HEK293T (cell line): ENCODE measurements around the gene USP50.

Source experiments
- ARNT ChIP-seq: fragments of 450-650 bp; IDR thresholded peaks from 2 replicates; pipeline ENCODE4 v1.6.1; 2017; ENCODE audit warnings: mild to moderate bottlenecking
- BHLHE40 ChIP-seq: fragments of 450-650 bp; IDR thresholded peaks from 2 replicates; pipeline ENCODE4 v1.6.1; 2016; ENCODE audit warnings: mild to moderate bottlenecking, moderate library complexity, borderline replicate concordance
- ELF4 ChIP-seq: fragments of 450-650 bp; IDR thresholded peaks from 2 replicates; pipeline ENCODE4 v1.6.1; 2017; ENCODE audit warnings: antibody characterized with exemption
- FOXA1 ChIP-seq: fragments of 450-650 bp; IDR thresholded peaks from 2 replicates; pipeline ENCODE4 v1.6.1; 2016; ENCODE audit warnings: mild to moderate bottlenecking
- FOXM1 ChIP-seq: fragments of 450-650 bp; IDR thresholded peaks from 2 replicates; pipeline ENCODE4 v1.6.1; 2017; ENCODE audit warnings: mild to moderate bottlenecking, borderline replicate concordance
- L3MBTL2 ChIP-seq: fragments of 450-650 bp; conservative IDR thresholded peaks from 2 replicates; pipeline ENCODE4 v1.6.1; 2016; ENCODE audit warnings: mild to moderate bottlenecking
- NFRKB ChIP-seq: fragments of 450-650 bp; IDR thresholded peaks from 2 replicates; pipeline ENCODE4 v1.6.1; 2016; ENCODE audit warnings: mild to moderate bottlenecking, moderate library complexity
- SP1 ChIP-seq: fragments of 450-650 bp; IDR thresholded peaks from 2 replicates; pipeline ENCODE4 v1.6.1; 2017

DNA sequence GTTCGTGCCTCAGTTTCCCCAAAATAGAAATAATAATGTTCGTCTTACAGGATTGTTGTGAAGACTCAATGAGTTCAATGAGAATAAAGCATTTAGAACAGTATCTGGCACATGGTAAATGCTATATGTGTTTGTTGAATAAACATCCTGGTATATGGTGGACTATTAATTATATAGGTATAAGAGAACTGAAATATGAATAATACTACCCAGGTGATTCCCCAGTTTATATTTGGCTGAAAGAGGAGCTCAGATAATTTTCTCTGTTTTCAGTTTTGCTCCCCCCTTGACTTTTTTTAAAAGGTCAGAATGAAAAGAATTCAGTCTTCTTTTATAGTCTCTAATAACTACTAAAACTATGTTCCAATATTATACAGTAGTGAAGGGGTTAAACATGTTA lies 75.4 kb downstream of the USP50 start:
- TF ChIP-seq BHLHE40: no peak
- TF ChIP-seq ELF4: no peak
- no peak for TF ChIP-seq ARNT
- no peak for TF ChIP-seq FOXM1
- TF ChIP-seq L3MBTL2: no peak
- no peak for TF ChIP-seq SP1
- TF ChIP-seq FOXA1: no peak
- no peak for TF ChIP-seq NFRKB
